ENCODE results near the gene INAVA. TPM values are rescaled to one million over a fixed set of nuclear protein-coding genes. Genes with fewer than 3 reads are reported as not detected.

Gene INAVA
- total and polyA plus RNA-seq, 9 of the 15 experiments (the other 6 are each of a cell fraction or from before 2014, with no cell fraction given): 0.09 TPM; not detected in 8

DNA sequence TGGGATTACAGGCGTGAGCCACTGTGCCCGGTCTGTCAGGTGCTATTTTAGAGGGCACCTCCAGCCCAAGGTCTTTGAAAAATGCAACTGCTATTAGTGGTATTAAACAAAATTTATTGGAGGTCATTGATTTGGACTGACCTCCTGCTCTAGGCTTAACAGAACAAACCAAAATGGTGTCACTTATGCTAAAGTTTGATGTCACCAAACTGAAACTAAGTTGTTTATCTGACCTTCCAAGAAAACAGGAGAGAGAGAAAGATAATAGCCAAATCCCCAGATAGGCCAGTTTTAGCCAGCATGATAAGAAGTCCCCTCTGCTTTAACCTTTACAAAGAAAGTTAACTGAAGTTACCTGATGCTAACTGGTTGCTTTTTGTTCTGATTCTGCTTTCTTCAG is 8.1 kb upstream of the INAVA start (continued):
- TF ChIP-seq GTF2A2 (tag; IDR thresholded peaks at IDR 0.05) (peak; percentile 72; the same call in 1 of the 2 replicates), FOXP1 (CRISPR knock-in tag; IDR thresholded peaks at IDR 0.05) (no peak), BCOR (IDR thresholded peaks at IDR 0.05) (no peak), PHTF2 (CRISPR knock-in tag; IDR thresholded peaks at IDR 0.05) (no peak), MTA1 (IDR thresholded peaks at IDR 0.05; ENCODE audit: borderline replicate concordance) (no peak), POLR2AphosphoS5 (IDR thresholded peaks at IDR 0.05; ENCODE audit: control insufficient read depth, insufficient read depth, low read depth, low read length) (no peak), JUND (IDR thresholded peaks at IDR 0.05; ENCODE audit: borderline replicate concordance, low read depth, low read length) (no peak), JUND (tag; IDR thresholded peaks at IDR 0.05; ENCODE audit: borderline replicate concordance, low read depth, low read length) (peak; percentile 11; the same call in 1 of the 3 replicates), CEBPG (CRISPR knock-in tag; IDR thresholded peaks at IDR 0.05) (no peak), CEBPG (tag; conservative IDR thresholded peaks at IDR 0.05 in 1 of 2, IDR thresholded peaks at IDR 0.05 in 1 of 2) (no peak), SMAD2 (IDR thresholded peaks at IDR 0.05; ENCODE audit: low read depth, low read length) (no peak), ZNF224 (CRISPR knock-in tag; IDR thresholded peaks at IDR 0.05) (no peak), PURB (CRISPR knock-in tag; IDR thresholded peaks at IDR 0.05; ENCODE audit: low read depth) (no peak), SOX6 (IDR thresholded peaks at IDR 0.05) (peak; percentile 41; the same call in 1 of the 2 replicates), ESRRB (CRISPR knock-in tag; IDR thresholded peaks at IDR 0.05; ENCODE audit: borderline replicate concordance) (no peak), CBX1 (IDR thresholded peaks at IDR 0.05; ENCODE audit: low read depth) (no peak), RBM17 (IDR thresholded peaks at IDR 0.05; ENCODE audit: borderline replicate concordance, low read depth, low read length) (no peak), ZFPM2 (CRISPR knock-in tag; IDR thresholded peaks at IDR 0.05) (0 out of 2 replicates have a peak, but pooled peaks have one; percentile 24)
- TF ChIP-seq, protein P1, sequence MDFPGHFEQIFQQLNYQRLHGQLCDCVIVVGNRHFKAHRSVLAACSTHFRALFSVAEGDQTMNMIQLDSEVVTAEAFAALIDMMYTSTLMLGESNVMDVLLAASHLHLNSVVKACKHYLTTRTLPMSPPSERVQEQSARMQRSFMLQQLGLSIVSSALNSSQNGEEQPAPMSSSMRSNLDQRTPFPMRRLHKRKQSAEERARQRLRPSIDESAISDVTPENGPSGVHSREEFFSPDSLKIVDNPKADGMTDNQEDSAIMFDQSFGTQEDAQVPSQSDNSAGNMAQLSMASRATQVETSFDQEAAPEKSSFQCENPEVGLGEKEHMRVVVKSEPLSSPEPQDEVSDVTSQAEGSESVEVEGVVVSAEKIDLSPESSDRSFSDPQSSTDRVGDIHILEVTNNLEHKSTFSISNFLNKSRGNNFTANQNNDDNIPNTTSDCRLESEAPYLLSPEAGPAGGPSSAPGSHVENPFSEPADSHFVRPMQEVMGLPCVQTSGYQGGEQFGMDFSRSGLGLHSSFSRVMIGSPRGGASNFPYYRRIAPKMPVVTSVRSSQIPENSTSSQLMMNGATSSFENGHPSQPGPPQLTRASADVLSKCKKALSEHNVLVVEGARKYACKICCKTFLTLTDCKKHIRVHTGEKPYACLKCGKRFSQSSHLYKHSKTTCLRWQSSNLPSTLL (IDR thresholded peaks at IDR 0.05): no peak
- TF ChIP-seq, protein P2, sequence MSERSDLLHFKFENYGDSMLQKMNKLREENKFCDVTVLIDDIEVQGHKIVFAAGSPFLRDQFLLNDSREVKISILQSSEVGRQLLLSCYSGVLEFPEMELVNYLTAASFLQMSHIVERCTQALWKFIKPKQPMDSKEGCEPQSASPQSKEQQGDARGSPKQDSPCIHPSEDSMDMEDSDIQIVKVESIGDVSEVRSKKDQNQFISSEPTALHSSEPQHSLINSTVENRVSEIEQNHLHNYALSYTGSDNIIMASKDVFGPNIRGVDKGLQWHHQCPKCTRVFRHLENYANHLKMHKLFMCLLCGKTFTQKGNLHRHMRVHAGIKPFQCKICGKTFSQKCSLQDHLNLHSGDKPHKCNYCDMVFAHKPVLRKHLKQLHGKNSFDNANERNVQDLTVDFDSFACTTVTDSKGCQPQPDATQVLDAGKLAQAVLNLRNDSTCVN (CRISPR knock-in tag; IDR thresholded peaks at IDR 0.05): no peak
- TF ChIP-seq, protein P3, sequence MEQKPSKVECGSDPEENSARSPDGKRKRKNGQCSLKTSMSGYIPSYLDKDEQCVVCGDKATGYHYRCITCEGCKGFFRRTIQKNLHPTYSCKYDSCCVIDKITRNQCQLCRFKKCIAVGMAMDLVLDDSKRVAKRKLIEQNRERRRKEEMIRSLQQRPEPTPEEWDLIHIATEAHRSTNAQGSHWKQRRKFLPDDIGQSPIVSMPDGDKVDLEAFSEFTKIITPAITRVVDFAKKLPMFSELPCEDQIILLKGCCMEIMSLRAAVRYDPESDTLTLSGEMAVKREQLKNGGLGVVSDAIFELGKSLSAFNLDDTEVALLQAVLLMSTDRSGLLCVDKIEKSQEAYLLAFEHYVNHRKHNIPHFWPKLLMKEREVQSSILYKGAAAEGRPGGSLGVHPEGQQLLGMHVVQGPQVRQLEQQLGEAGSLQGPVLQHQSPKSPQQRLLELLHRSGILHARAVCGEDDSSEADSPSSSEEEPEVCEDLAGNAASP (IDR thresholded peaks at IDR 0.05): no peak
- TF ChIP-seq, protein P4, sequence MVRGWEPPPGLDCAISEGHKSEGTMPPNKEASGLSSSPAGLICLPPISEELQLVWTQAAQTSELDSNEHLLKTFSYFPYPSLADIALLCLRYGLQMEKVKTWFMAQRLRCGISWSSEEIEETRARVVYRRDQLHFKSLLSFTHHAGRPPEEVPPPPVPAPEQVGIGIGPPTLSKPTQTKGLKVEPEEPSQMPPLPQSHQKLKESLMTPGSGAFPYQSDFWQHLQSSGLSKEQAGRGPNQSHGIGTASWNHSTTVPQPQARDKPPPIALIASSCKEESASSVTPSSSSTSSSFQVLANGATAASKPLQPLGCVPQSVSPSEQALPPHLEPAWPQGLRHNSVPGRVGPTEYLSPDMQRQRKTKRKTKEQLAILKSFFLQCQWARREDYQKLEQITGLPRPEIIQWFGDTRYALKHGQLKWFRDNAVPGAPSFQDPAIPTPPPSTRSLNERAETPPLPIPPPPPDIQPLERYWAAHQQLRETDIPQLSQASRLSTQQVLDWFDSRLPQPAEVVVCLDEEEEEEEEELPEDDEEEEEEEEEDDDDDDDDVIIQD (CRISPR knock-in tag; IDR thresholded peaks at IDR 0.05): no peak
- TF ChIP-seq, protein P5, sequence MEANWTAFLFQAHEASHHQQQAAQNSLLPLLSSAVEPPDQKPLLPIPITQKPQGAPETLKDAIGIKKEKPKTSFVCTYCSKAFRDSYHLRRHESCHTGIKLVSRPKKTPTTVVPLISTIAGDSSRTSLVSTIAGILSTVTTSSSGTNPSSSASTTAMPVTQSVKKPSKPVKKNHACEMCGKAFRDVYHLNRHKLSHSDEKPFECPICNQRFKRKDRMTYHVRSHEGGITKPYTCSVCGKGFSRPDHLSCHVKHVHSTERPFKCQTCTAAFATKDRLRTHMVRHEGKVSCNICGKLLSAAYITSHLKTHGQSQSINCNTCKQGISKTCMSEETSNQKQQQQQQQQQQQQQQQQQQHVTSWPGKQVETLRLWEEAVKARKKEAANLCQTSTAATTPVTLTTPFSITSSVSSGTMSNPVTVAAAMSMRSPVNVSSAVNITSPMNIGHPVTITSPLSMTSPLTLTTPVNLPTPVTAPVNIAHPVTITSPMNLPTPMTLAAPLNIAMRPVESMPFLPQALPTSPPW (CRISPR knock-in tag; IDR thresholded peaks at IDR 0.05): peak; percentile 39
